PC-3 (cell line): ENCODE data around the gene ARHGAP42. TPM values are rescaled to one million over a fixed set of nuclear protein-coding genes. Genes with fewer than 3 reads are reported as not detected.

Experiments
- ATAC-seq: fragments of 200-7000 bp; cut with Tn5 transposase; 2 replicates; pipeline ENCODE4 v1.9.1; 2020; ENCODE audit warnings: mild to moderate bottlenecking, moderate library complexity
- BruUV-seq: library from RNA; stranded (reverse); fragments of 400-500 nt; replicated peaks from 2 replicates; lab custom pipeline; 2021; lab: Mats Ljungman, UMichigan
- CTCF ChIA-PET: fragments of 300-600 bp; sonication (Branson Sonifier 250); formaldehyde crosslinking; loops from one replicate; lab custom pipeline; 2022; ENCODE audit warnings: antibody characterized with exemption; lab: Charles Lee
- POLR2A ChIA-PET: fragments of 300-600 bp; sonication (Branson Sonifier 250); formaldehyde crosslinking; loops from one replicate; lab custom pipeline; 2022; ENCODE audit warnings: antibody characterized with exemption; ENCODE audit not compliant: unreplicated experiment; lab: Charles Lee
- DNase-seq: peaks from one replicate; pipeline ENCODE4 v3.0.0-alpha.2; 2015
- H2AFZ ChIP-seq: fragments of 300-600 bp; sonication (generic); 2 replicates; pipeline ENCODE4 v1.6.0; 2016; ENCODE audit warnings: antibody characterized with exemption, low read length
- H3F3A ChIP-seq: fragments of 300-600 bp; sonication (generic); one replicate; pipeline ENCODE4 v1.6.0; 2017; ENCODE audit warnings: antibody characterized with exemption, low read length, control low read depth, mild to moderate bottlenecking; ENCODE audit not compliant: unreplicated experiment
- H3K27ac ChIP-seq: fragments of 300-600 bp; sonication (generic); 2 replicates; pipeline ENCODE4 v1.5.1; 2016; ENCODE audit warnings: mild to moderate bottlenecking, low read length
- H3K27me3 ChIP-seq: fragments of 300-600 bp; sonication (generic); 2 replicates; pipeline ENCODE4 v1.6.1; 2016; ENCODE audit warnings: low read length, mixed read lengths
- H3K36me3 ChIP-seq: fragments of 300-600 bp; sonication (generic); 2 replicates; pipeline ENCODE4 v1.6.1; 2016; ENCODE audit warnings: low read depth, mixed run types, low read length, mixed read lengths
- H3K4me1 ChIP-seq: fragments of 300-600 bp; sonication (generic); 2 replicates; pipeline ENCODE4 v1.5.1; 2016; ENCODE audit warnings: low read length; ENCODE audit not compliant: insufficient read depth
- H3K4me2 ChIP-seq: fragments of 300-600 bp; sonication (generic); 2 replicates; pipeline ENCODE4 v1.6.0; 2016; ENCODE audit warnings: low read length
- H3K4me3 ChIP-seq: fragments of 300-600 bp; sonication (generic); 2 replicates; pipeline ENCODE4 v1.5.1; 2016; ENCODE audit warnings: mild to moderate bottlenecking, low read length, mixed read lengths
- H3K79me2 ChIP-seq: fragments of 300-600 bp; sonication (generic); 2 replicates; pipeline ENCODE4 v1.6.1; 2017; ENCODE audit warnings: low read length, mixed read lengths
- H3K9ac ChIP-seq: fragments of 300-600 bp; sonication (generic); 2 replicates; pipeline ENCODE4 v1.6.0; 2016; ENCODE audit warnings: mild to moderate bottlenecking, low read length
- H3K9me2 ChIP-seq: fragments of 300-600 bp; sonication (generic); replicated peaks from 2 replicates; pipeline ENCODE4 v1.6.1; 2016; ENCODE audit warnings: mixed run types, low read length, mixed read lengths
- H3K9me3 ChIP-seq: fragments of 300-600 bp; sonication (generic); 2 replicates; pipeline ENCODE4 v1.6.1; 2016; ENCODE audit warnings: low read length, mixed read lengths
- H4K20me1 ChIP-seq: fragments of 300-600 bp; sonication (generic); 2 replicates; pipeline ENCODE4 v1.6.1; 2016; ENCODE audit warnings: low read length, mixed read lengths
- EZH2 ChIP-seq: fragments of 300-600 bp; sonication (generic); IDR thresholded peaks from one replicate; pipeline ENCODE4 v1.6.1; 2017; ENCODE audit warnings: antibody characterized with exemption, mild to moderate bottlenecking, low read length; ENCODE audit not compliant: unreplicated experiment
- EZH2phosphoT487 ChIP-seq: fragments of 300-600 bp; sonication (generic); IDR thresholded peaks from 2 replicates; pipeline ENCODE4 v1.6.1; 2018; ENCODE audit warnings: mild to moderate bottlenecking, antibody characterized with exemption, low read length, borderline replicate concordance
- intact Hi-C: fragments of 100-400 bp; cut with micrococcal nuclease; formaldehyde crosslinking; loops from 2 replicates; pipeline ENCODE4 v1.9.0; 2023
- total RNA-seq: library from RNA; depleted of rRNA; stranded (reverse); fragments of >200 nt; gene quantifications from 2 replicates; pipeline ENCODE4 v1.2.3, GENCODE V29; 2014
- TF ChIP-seq, protein P1 (sequence below): fragments of 300-600 bp; sonication (generic); conservative IDR thresholded peaks from 2 replicates; pipeline ENCODE4 v1.5.1; 2017; ENCODE audit warnings: antibody characterized with exemption, low read depth, mild to moderate bottlenecking, low read length

The ARHGAP42 gene
- total RNA-seq, 1 experiment from 2014 or later, result 12.1 TPM

DNA sequence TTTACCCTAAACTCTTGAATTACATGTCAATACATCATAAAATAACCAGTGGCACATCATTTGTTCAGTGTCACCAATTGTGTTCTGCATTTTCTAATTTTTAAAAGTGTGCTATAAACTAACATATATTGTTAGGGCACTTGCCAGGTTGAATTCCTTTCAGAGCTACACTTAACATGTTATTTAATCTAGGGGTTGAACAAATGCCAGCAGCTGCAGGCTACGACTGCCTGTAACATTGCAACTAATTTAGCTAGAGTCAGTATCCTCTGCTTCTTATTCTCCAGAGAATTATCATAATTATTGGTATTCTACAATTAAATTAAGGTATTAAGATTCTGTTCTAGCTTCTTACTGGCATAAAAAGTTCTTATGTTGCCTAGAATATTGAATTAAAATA, 46.4 kb upstream of the ARHGAP42 start:
- Histone ChIP-seq H3K9ac (no peak overlapping the region), H3K27ac (no peak overlapping the region), H2AFZ (no peak overlapping the region), H3K4me3 (no peak overlapping the region), H3K79me2 (no peaks in the 10 kb centered on the region), H3K9me2 (no peaks in the 10 kb centered on the region), H3K27me3 (no peaks in the 10 kb centered on the region), H3K4me2 (no peak overlapping the region), H3K9me3 (no peaks in the 10 kb centered on the region), H3K4me1 (no peaks in the 10 kb centered on the region; the same call in 1 of the 2 replicates), H3F3A (no peaks in the 10 kb centered on the region), H4K20me1 (no peaks in the 10 kb centered on the region), H3K36me3 (no peaks in the 10 kb centered on the region)
- no TSS peak for BruUV-seq
- no peak for ATAC-seq
- ChIA-PET POLR2A (no interaction called here), CTCF (no interaction called here)
- intact Hi-C loops, result no loop called here
- DNase-seq, result no peak
- TF ChIP-seq EZH2phosphoT487, result no peak
- TF ChIP-seq, protein P1, sequence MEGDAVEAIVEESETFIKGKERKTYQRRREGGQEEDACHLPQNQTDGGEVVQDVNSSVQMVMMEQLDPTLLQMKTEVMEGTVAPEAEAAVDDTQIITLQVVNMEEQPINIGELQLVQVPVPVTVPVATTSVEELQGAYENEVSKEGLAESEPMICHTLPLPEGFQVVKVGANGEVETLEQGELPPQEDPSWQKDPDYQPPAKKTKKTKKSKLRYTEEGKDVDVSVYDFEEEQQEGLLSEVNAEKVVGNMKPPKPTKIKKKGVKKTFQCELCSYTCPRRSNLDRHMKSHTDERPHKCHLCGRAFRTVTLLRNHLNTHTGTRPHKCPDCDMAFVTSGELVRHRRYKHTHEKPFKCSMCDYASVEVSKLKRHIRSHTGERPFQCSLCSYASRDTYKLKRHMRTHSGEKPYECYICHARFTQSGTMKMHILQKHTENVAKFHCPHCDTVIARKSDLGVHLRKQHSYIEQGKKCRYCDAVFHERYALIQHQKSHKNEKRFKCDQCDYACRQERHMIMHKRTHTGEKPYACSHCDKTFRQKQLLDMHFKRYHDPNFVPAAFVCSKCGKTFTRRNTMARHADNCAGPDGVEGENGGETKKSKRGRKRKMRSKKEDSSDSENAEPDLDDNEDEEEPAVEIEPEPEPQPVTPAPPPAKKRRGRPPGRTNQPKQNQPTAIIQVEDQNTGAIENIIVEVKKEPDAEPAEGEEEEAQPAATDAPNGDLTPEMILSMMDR, result no peak

DNA sequence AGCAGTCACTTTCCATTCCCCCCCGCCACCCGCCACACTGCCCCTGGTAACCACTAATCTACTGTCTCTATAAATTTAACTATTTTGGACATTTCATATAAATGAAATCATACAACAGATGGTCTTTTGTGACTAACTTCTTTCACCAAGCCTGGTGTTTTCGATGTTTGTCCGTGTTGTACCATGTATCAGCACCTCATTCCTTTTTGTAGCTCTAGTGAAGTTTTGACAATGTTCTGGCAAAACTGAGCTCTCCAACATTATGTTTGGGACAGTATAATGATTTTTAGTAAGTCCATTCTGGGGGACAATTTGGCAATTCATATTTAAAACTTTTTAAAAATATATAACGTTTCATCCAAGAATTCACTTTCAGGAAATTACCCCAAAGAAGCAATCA, 45.6 kb upstream of the ARHGAP42 start:
- no peak overlapping the region for H3K27ac ChIP-seq
- no peaks in the 10 kb centered on the region for H3K9me3 ChIP-seq
- H2AFZ ChIP-seq, result no peak overlapping the region
- H3F3A ChIP-seq, result no peaks in the 10 kb centered on the region
- H3K4me3 ChIP-seq, result no peak overlapping the region
- intact Hi-C loops, result no loop called here
- H3K9ac ChIP-seq, result no peak overlapping the region
- ChIA-PET CTCF (interaction anchor here (0.5 kb wide), 1 partner anchor 12 kb away, joined by 3 read pairs; no protein-coding TSS in a partner anchor), POLR2A (no interaction called here)
- H3K79me2 ChIP-seq, result no peaks in the 10 kb centered on the region
- H3K36me3 ChIP-seq, result no peaks in the 10 kb centered on the region
- no peaks in the 10 kb centered on the region for H4K20me1 ChIP-seq
- ATAC-seq, result no peak
- TF ChIP-seq EZH2phosphoT487, result no peak
- no peak for TF ChIP-seq EZH2
- TF ChIP-seq, protein P1, result no peak
- no peak overlapping the region for H3K4me2 ChIP-seq
- H3K4me1 ChIP-seq, result no peaks in the 10 kb centered on the region; the same call in 1 of the 2 replicates
- DNase-seq, result no peak
- H3K9me2 ChIP-seq, result no peaks in the 10 kb centered on the region
- no peaks in the 10 kb centered on the region for H3K27me3 ChIP-seq
- no TSS peak for BruUV-seq

DNA sequence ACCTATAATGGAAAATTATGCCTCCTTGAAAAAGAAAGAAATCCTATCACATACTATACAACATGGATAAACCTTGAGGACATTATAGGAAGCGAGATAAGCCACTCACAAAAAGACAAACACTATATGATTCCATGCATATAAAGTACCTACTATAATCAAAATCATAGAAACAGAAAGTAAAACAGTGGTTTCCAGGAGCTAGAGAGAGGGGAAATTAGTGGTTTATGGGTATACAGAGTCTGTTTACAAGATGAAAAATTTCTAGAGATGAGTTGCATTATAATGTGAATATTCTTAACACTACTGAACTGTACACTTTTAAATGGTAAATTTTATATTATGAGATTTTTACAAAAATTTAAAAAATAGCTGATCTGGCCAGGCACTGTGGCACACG, 40.5 kb upstream of the ARHGAP42 start:
- no peaks in the 10 kb centered on the region for H3K4me1 ChIP-seq
- no peak for ATAC-seq
- no peaks in the 10 kb centered on the region for H3K27me3 ChIP-seq
- no peak for TF ChIP-seq EZH2phosphoT487
- no peak for TF ChIP-seq EZH2
- TF ChIP-seq, protein P1, result no peak
- no peaks in the 10 kb centered on the region for H3K9me3 ChIP-seq
- H3K79me2 ChIP-seq, result no peaks in the 10 kb centered on the region
- no peaks in the 10 kb centered on the region for H3K36me3 ChIP-seq
- intact Hi-C loops, result no loop called here
- H3K4me3 ChIP-seq, result no peak overlapping the region
- no TSS peak for BruUV-seq
- CTCF ChIA-PET, result no interaction called here
- POLR2A ChIA-PET, result no interaction called here
- H3K4me2 ChIP-seq, result no peak overlapping the region
- no peak overlapping the region for H3K27ac ChIP-seq
- DNase-seq, result no peak
- H2AFZ ChIP-seq, result no peak overlapping the region
- no peaks in the 10 kb centered on the region for H3F3A ChIP-seq
- H4K20me1 ChIP-seq, result no peaks in the 10 kb centered on the region
- H3K9me2 ChIP-seq, result no peaks in the 10 kb centered on the region
- H3K9ac ChIP-seq, result no peak overlapping the region
